ENCODE results near the gene SAMD1. TPM values are rescaled to one million over a fixed set of nuclear protein-coding genes. Genes with fewer than 3 reads are reported as not detected.
A peak's percentile ranks its signal among the peaks of the same experiment; 100 is the strongest.

The SAMD1 gene
- total RNA-seq, 1 experiment from 2014 or later = 108 TPM

DNA sequence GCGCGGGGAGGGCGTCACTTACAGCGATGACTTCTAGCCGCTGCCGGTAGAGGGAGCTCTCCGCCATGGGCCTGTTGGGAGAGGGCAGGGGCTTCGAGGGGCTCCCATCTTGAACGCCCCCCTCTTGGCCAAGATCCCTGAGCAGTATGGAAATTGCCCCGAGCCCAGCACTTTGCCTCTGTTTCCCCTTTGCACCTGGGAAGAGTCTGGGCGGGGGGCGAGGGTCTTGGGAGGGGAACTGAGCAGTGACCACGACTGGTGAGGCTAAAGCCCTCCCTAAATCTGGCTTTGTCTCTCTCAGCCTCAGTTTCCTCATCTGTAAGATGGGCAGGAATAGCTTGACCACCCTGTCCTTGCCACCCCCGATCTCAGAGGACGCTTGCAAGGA lies 31.5 kb downstream of the SAMD1 start:
- H3K36me3 Mint-ChIP-seq (ENCODE audit: insufficient read depth in 1 of 3, low read depth in 3 of 3) = peaks cover 0 to 2% (median 0%) of the 10 kb centered on the region in 3 experiments; a peak in 2 of 7 replicates
- TF ChIP-seq, protein P1, sequence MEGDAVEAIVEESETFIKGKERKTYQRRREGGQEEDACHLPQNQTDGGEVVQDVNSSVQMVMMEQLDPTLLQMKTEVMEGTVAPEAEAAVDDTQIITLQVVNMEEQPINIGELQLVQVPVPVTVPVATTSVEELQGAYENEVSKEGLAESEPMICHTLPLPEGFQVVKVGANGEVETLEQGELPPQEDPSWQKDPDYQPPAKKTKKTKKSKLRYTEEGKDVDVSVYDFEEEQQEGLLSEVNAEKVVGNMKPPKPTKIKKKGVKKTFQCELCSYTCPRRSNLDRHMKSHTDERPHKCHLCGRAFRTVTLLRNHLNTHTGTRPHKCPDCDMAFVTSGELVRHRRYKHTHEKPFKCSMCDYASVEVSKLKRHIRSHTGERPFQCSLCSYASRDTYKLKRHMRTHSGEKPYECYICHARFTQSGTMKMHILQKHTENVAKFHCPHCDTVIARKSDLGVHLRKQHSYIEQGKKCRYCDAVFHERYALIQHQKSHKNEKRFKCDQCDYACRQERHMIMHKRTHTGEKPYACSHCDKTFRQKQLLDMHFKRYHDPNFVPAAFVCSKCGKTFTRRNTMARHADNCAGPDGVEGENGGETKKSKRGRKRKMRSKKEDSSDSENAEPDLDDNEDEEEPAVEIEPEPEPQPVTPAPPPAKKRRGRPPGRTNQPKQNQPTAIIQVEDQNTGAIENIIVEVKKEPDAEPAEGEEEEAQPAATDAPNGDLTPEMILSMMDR (conservative IDR thresholded peaks at IDR 0.05) = peak; percentile 85
- no peak overlapping the region for H4K8ac ChIP-seq (replicated peaks; ENCODE audit: insufficient read length, low read depth, low read length)
- peak; percentile 61 for DNase-seq
- H2AFZ ChIP-seq (ENCODE audit: low read length) = no peak overlapping the region
- peaks cover 9 to 23% of the 10 kb centered on the region in 2 experiments for H3K4me1 Mint-ChIP-seq
- H2BK20ac ChIP-seq (ENCODE audit: low read depth, low read length, poor library complexity, severe bottlenecking) = no peak overlapping the region
- H3K23me2 ChIP-seq (ENCODE audit: insufficient read length, low read depth, low read length, poor library complexity, severe bottlenecking) = peaks cover 6% of the 10 kb centered on the region
- H3K14ac ChIP-seq (ENCODE audit: insufficient read depth, low read length) = no peak overlapping the region
- H3K4ac ChIP-seq (ENCODE audit: low read depth, low read length) = no peak overlapping the region
- no peak overlapping the region for H2BK5ac ChIP-seq (ENCODE audit: insufficient read length, low read length)
- no peak overlapping the region for H3K4me2 ChIP-seq (ENCODE audit: insufficient read depth, insufficient read length, low read length)
- H3K56ac ChIP-seq (ENCODE audit: insufficient read length, low read depth, low read length) = no peak overlapping the region
- peaks cover 8% of the 10 kb centered on the region for H3K27me3 ChIP-seq (ENCODE audit: insufficient read depth, low read length)
- no peaks in the 10 kb centered on the region for H4K20me1 ChIP-seq (ENCODE audit: control insufficient read depth, insufficient read depth, insufficient read length)
- H3K79me2 ChIP-seq (ENCODE audit: insufficient read depth, low read length) = no peaks in the 10 kb centered on the region
- no peaks in the 10 kb centered on the region; a peak in 2 of 5 replicates for H3K9me3 Mint-ChIP-seq
- no peak overlapping the region for H3K27ac ChIP-seq (ENCODE audit: insufficient read length, low read depth, low read length)
- WGBS (ENCODE audit: extremely low coverage, insufficient read length, low lambda C conversion rate) = no CpG with 5 or more reads among the region's 15 CpGs
- H4K5ac ChIP-seq (ENCODE audit: insufficient read length, low read depth, low read length) = no peak overlapping the region
- no peak overlapping the region for H3K27ac Mint-ChIP-seq
- H3T11ph ChIP-seq (ENCODE audit: low read length) = no peak overlapping the region
- no peak overlapping the region for H2BK15ac ChIP-seq (ENCODE audit: low read depth, low read length)
- H3K27me3 Mint-ChIP-seq (ENCODE audit: low read depth) = peaks cover 46% of the 10 kb centered on the region
- no peaks in the 10 kb centered on the region for H3K9me3 ChIP-seq (ENCODE audit: control insufficient read depth, low read depth, low read length)
- no peaks in the 10 kb centered on the region; the same call in 1 of the 2 replicates for H3K4me1 ChIP-seq (ENCODE audit: insufficient read depth, low read length)
- no peaks in the 10 kb centered on the region for H3K79me1 ChIP-seq (ENCODE audit: insufficient read depth, low read depth, low read length, poor library complexity, severe bottlenecking)
- no peak overlapping the region for H3K18ac ChIP-seq (ENCODE audit: insufficient read length, low read depth, low read length)
- no peak overlapping the region for H2BK12ac ChIP-seq (ENCODE audit: insufficient read length, low read depth, low read length)
- no peak overlapping the region for H4K91ac ChIP-seq (ENCODE audit: insufficient read length, low read depth, low read length)
- H2BK120ac ChIP-seq (ENCODE audit: low read depth, low read length, poor library complexity, severe bottlenecking) = no peak overlapping the region
- H3K4me3 Mint-ChIP-seq = peak overlapping the region in 1 of 2 experiments; percentile 93; a peak in 3 of 5 replicates
- H2AK5ac ChIP-seq (ENCODE audit: insufficient read length, low read length) = no peak overlapping the region
- no peak overlapping the region for H3K9ac ChIP-seq (ENCODE audit: extremely low read depth, insufficient read length, low read length)
- no peak overlapping the region for H3K23ac ChIP-seq (ENCODE audit: insufficient read length, low read depth, low read length)
